Left lung (tissue), 10 donors: ENCODE data around the gene COQ8B. TPM values are rescaled to one million over a fixed set of nuclear protein-coding genes. Genes with fewer than 3 reads are reported as not detected.

Experiments used
- ATAC-seq: fragments of 200-7000 bp; cut with Tn5 transposase; one replicate; pipeline ENCODE4 v1.9.1; 2020; ENCODE audit warnings: moderate library complexity
- DNase-seq, 4 donors: peaks; one replicate each; pipeline ENCODE4 v3.0.0-alpha.2; 2013 to 2020
- H3K27ac ChIP-seq, 2 donors: fragments of 200-600 bp; sonication (generic) in 1 of 2; one replicate each; pipeline versions ENCODE4 v1.5.0 to v1.8.0; 2020 to 2021
- H3K27me3 ChIP-seq, 2 donors: fragments of 200-600 bp; sonication (generic) in 1 of 2; one replicate each; pipeline versions ENCODE4 v1.5.0 to v1.8.0; 2020 to 2021
- H3K36me3 ChIP-seq, 2 donors: fragments of 200-600 bp; sonication (generic) in 1 of 2; one replicate each; pipeline versions ENCODE4 v1.5.0 to v1.8.0; 2020 to 2021
- H3K4me1 ChIP-seq, 2 donors: fragments of 200-600 bp; one replicate each; pipeline ENCODE4 v1.8.0; 2021
- H3K4me3 ChIP-seq, 2 donors: fragments of 200-600 bp; sonication (generic) in 1 of 2; one replicate each; pipeline versions ENCODE4 v1.5.0 to v1.8.0; 2020 to 2021; ENCODE audit warnings: mild to moderate bottlenecking in 1 of 2
- H3K9me3 ChIP-seq, 2 donors: fragments of 200-600 bp; sonication (generic) in 1 of 2; one replicate each; pipeline versions ENCODE4 v1.5.0 to v1.8.0; 2020 to 2021
- intact Hi-C, 2 donors: fragments of 100-400 bp; cut with DNase I; formaldehyde crosslinking; loops; one replicate each; pipeline versions ENCODE4 v1.11.2 to v1.14.2; 2022
- polyA plus RNA-seq, 6 donors: library from polyadenylated mRNA; unstranded; fragments of 120-200 nt; gene quantifications; one replicate each; pipeline ENCODE4 v1.2.1, GENCODE V29; 2013; ENCODE audit not compliant: insufficient read length in 6 of 6
- total RNA-seq, 2 donors: library from RNA; stranded (reverse); fragmentation: NEBNext Ultra II Directional; extraction: Animal tissue kit (Norgen Biotek cat#: 25700); gene quantifications; one replicate each; pipeline ENCODE4 v1.2.1, GENCODE V29; 2021
- TF ChIP-seq, protein P1 (sequence below), 2 donors: fragments of 200-600 bp; sonication (generic) in 1 of 2; IDR thresholded peaks; one replicate each; pipeline versions ENCODE4 v1.5.0 to v1.8.0; 2021; ENCODE audit warnings: antibody characterized with exemption in 2 of 2
- donor health status: DM: no; HTN: yes; CAD: no.
- donor health status: DM: no; HTN: no; CAD: no.

COQ8B gene
- total and polyA plus RNA-seq, 8 donors, result 29.8 to 48.1 (median 34.1) TPM

DNA sequence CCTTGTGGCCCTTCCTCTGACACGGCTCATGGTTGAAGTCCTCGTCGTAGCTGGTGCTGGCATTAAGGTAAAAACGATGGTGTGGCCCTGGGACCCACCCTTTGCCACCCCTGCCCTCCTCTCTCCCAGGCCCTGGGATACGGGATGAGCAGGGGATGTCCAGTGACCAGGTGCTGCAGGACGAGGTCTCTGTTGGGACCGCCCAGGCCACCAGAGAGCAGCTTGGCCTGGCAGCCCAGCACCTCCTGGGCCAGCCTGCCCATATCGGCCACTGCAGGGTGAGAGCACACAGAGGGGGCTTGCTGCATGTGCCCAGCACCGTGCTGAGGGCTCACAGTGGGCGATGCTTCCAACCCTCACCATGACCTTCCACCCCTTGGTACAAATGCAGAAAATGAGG is 27.2 kb upstream of the COQ8B start:
- Histone ChIP-seq H3K4me3 (no peak overlapping the region), H3K27ac (peak overlapping the region in 1 of 2 donors; percentile 42)
- ATAC-seq, result no peak

DNA sequence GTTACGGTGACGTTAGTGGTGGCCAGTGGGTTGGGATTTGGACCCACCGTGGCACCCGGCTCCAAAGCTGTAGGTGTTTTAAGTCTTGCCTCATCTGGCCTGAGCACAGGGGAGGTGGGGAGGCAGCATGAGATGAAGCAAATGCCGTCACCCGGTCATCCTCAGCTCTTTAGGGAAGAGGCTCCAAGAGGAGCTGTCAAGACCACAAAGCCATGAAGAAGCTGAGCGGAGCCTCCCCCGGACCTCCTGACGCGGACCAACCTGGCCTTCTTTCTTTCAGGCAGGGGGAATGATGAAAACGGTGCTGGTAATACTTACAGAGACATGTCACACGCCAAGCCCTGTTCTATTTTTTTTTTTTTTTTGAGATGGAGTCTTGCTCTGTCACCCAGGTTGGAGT is 26.2 kb upstream of the COQ8B start:
- Histone ChIP-seq H3K4me3 (no peak overlapping the region), H3K27ac (no peak overlapping the region), H3K9me3 (no peaks in the 10 kb centered on the region), H3K36me3 (peaks cover 0 to 47% of the 10 kb centered on the region in 2 donors), H3K27me3 (no peaks in the 10 kb centered on the region), H3K4me1 (peaks cover under 1 to 10% of the 10 kb centered on the region in 2 donors)
- no peak for DNase-seq
- TF ChIP-seq, protein P1, sequence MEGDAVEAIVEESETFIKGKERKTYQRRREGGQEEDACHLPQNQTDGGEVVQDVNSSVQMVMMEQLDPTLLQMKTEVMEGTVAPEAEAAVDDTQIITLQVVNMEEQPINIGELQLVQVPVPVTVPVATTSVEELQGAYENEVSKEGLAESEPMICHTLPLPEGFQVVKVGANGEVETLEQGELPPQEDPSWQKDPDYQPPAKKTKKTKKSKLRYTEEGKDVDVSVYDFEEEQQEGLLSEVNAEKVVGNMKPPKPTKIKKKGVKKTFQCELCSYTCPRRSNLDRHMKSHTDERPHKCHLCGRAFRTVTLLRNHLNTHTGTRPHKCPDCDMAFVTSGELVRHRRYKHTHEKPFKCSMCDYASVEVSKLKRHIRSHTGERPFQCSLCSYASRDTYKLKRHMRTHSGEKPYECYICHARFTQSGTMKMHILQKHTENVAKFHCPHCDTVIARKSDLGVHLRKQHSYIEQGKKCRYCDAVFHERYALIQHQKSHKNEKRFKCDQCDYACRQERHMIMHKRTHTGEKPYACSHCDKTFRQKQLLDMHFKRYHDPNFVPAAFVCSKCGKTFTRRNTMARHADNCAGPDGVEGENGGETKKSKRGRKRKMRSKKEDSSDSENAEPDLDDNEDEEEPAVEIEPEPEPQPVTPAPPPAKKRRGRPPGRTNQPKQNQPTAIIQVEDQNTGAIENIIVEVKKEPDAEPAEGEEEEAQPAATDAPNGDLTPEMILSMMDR (IDR thresholded peaks at IDR 0.05), result no peak
- intact Hi-C loops, result no loop called here
- no peak for ATAC-seq

More for the DNA sequence above, 27.2 kb upstream of the COQ8B start:
- Histone ChIP-seq H3K27me3 (no peaks in the 10 kb centered on the region), H3K4me1 (peaks cover 4 to 21% of the 10 kb centered on the region in 2 donors), H3K36me3 (peaks cover 0 to 36% of the 10 kb centered on the region in 2 donors), H3K9me3 (no peaks in the 10 kb centered on the region)
- TF ChIP-seq, protein P1 (IDR thresholded peaks at IDR 0.05), result no peak
- intact Hi-C loops, result no loop called here
- no peak for DNase-seq

DNA sequence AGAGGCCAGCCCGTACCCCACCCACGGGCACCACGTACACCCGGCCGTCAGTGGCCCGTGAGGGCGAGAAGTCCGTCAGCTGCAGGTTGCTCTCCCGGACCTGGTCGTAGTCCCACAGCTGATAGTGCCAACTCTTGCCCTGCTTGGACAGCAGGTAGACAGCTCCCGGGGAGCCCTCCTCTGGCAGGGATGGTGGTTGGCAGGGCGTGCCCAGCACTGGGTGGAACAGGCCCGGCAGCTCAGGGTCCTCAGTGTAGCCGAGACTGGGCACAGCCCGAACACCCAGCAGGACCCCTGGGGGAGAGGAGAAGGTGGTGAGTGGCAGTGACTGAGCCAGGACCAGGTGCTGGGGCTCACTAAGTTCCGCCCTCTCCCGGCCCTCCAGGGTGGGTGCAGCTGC is 25.8 kb upstream of the COQ8B start:
- H3K9me3 ChIP-seq, result no peaks in the 10 kb centered on the region
- peaks cover 0 to 6% of the 10 kb centered on the region in 2 donors for H3K4me1 ChIP-seq
- peaks cover 0 to 51% of the 10 kb centered on the region in 2 donors for H3K36me3 ChIP-seq
- TF ChIP-seq, protein P1 (IDR thresholded peaks at IDR 0.05), result no peak
- H3K27ac ChIP-seq, result no peak overlapping the region
- no peak overlapping the region for H3K4me3 ChIP-seq
- intact Hi-C loops, result no loop called here
- no peak for ATAC-seq
- H3K27me3 ChIP-seq, result no peaks in the 10 kb centered on the region
- no peak for DNase-seq

DNA sequence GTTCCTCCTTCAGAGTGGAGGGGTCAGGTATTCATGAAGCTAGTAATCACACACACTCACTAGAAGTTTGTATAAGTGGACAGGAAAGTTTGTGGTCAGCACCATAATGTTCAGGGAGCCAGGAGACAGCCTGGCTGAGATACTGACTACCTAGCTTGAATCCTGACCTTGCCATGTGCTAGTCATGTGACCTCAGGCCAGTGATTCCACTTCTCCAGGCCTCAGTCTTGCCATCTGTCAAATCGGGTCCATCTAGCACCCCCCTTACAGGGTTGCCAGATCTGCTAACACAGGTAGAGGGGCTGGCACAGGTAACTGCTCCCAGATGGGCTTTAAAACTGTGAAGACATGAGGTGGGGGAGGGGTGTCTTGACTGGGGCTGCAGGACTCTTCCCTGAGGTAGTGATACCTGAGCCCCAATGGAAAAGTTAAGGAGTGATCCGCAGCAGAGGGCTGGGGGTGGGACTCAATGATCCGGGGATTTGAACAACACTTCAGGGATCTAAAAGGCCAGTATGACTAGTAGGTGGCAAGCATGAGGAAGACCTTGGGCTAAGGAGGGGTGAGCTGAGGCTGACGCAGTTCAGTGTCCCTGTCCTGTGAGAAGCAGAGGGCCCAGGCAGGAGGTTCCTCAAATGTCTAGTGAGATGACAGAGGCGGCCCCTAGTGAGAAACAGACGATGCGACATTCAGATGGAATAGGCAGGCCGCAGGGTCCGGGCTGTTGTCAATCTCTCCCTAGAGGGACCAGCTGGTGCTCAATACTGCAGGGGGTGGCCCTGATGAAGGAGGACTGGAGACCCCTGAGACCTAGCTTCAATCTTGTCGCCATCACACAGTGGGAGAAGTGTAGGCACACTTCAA is 25.1 kb upstream of the COQ8B start:
- Histone ChIP-seq H3K27ac (no peak overlapping the region), H3K27me3 (no peaks in the 10 kb centered on the region), H3K9me3 (no peaks in the 10 kb centered on the region), H3K36me3 (peaks cover 0 to 58% of the 10 kb centered on the region in 2 donors), H3K4me1 (peaks cover 0 to 6% of the 10 kb centered on the region in 2 donors), H3K4me3 (no peak overlapping the region)
- ATAC-seq (no peak), DNase-seq (no peak)
- intact Hi-C loops, result no loop called here
- TF ChIP-seq, protein P1 (IDR thresholded peaks at IDR 0.05), result no peak

DNA sequence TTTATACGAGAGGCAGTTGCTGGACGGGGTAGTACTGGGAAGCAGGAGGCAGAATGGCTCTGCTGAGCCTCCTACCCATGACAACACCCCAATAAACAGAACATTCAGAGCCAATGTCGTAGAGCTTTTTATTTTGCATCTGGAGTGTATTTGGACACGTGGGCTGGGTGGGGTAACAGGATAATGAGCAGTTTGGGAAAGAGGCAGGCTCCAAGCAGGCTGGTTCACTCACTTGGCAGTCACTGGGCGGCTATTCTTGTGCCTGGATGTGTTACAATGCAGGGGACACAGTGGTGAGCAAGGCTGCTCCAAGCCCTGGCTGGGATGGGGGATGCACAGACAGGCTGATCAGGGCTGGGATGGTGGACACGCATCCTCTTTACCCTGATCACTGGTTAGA is 24.1 kb upstream of the COQ8B start:
- TF ChIP-seq, protein P1 (IDR thresholded peaks at IDR 0.05), result no peak
- peak overlapping the region; percentile 19 to 33 for H3K27ac ChIP-seq
- ATAC-seq (no peak), DNase-seq (peak in 1 of 4 donors; percentile 45)
- H3K9me3 ChIP-seq, result no peaks in the 10 kb centered on the region
- peaks cover 0 to 6% of the 10 kb centered on the region in 2 donors for H3K4me1 ChIP-seq
- H3K36me3 ChIP-seq, result peaks cover 0 to 68% of the 10 kb centered on the region in 2 donors
- H3K4me3 ChIP-seq, result no peak overlapping the region
- intact Hi-C loops, result no loop called here
- no peaks in the 10 kb centered on the region for H3K27me3 ChIP-seq
